Heart left ventricle (tissue), 13 donors: ENCODE data around the gene DNAJC5.

Source experiments
- CTCF ChIP-seq, 12 donors: fragments of 200-600 bp; sonication (generic) in 4 of 12; IDR thresholded peaks; one replicate each; pipeline versions ENCODE4 v1.5.0 to v1.8.0; 2018 to 2022; ENCODE audit warnings: antibody characterized with exemption in 12 of 12, mild to moderate bottlenecking in 5 of 12
- POLR2A ChIP-seq, 2 donors: fragments of 450-650 bp; IDR thresholded peaks; one replicate each; pipeline ENCODE4 v1.6.1; 2017; ENCODE audit warnings: antibody characterized with exemption in 2 of 2, mild to moderate bottlenecking in 2 of 2, moderate library complexity in 2 of 2
- donor health status: ischemic (EF 13 %, LVEDD 7.1; RV severe dilation, severe dysfunction).
- donor health status: DM: no; HTN: yes; CAD: no.
- donor health status: DM: no; HTN: no; CAD: no.
- donor health status: ischemic (EF 25% LVEDD 6.9; RV normal size, moderate dysfunction).
- donor health status: ischemic (EF 25% LVEDD 5.7; RV mildly dilated, moderate dysfunction).
- donor health status: ischemic (EF 35%, LVEDD 5.7; RV mildly dilated, moderate dysfunction).
- donor health status: nonischemic (EF 11% LVEDD 7.7; RV severe dilation, severe dysfunction).
- donor health status: DM: yes; HTN: yes; CAD: no.
- donor health status: PGD.
- donor health status: ischemic (EF 29% LVEDD 5.4; RV normal size, mild dysfunction).
- donor health status: nonischemic (EF 23%, LVEDD 6.1; RV moderate dilation, normal function).

- TF ChIP-seq CTCF (IDR thresholded peaks at IDR 0.05) (no peak), POLR2A (IDR thresholded peaks at IDR 0.05) (no peak)
Measured at GRCh38 chr20:63959699-63960075, 64.8 kb downstream of the DNAJC5 start.
